ENCODE measurements around the gene PROCA1.
"Not testable (repeated sequence)": the region's sequence is repeated elsewhere in the genome, so short reads cannot be mapped to it uniquely, and the experiment has no call there.

Gene PROCA1

DNA sequence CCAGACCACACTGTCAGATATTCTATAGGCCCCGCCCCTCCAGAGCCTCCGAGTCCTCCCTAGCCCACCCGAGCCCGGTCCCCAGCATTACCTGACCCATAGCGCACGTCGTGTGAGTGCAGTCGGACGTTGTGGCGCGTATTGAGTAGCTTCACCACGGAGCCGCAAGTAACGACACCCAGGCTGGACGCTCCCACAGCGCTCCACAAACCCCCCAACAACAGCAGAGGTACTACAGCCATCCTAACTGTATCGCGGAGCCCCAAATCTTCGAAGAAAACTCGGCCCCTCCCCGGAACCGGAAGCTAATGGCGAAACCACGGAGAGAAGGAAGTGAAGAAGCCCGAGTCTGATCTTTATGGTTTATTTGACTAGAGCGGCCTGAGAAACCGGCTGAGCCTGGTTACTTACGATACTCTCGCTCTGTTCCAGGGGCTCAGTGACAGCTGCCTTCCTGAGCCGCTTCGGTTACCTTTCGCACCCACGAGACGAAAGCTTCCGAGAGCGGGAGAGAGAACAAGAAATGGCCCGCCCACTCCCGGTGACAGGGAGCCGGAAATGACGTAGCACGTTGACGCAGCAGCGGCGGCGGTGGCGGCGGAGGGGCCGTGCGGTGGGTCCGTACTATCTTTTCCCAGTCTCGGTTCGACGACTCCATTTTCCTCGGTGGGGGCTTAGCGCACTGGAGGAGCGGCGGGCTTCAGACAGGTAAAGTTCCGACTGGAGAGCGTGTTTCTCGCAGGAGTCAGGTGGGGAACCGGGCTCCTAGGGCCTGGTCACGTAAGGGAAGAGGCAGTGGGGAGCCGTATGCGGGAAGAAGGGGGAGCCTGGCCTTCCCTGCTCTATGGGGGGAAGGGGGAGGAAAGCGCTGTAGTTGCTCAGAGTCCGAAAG lies 49.8 kb downstream of the PROCA1 start, which contains the start of the genes SDF2 and SUPT6H:
TSS of gene SDF2 (minus strand) at position 272 of the 892 bp plus-strand sequence. CDS start at position 242, 30 bp downstream.
TSS of gene SUPT6H (plus strand) at position 571 of the 892 bp plus-strand sequence. CDS start 11,197 bp downstream, outside the sequence.
- Histone ChIP-seq H3K27ac (ENCODE audit: low read length) (peak within 1 kb of the TSS; percentile 93), H3K4me1 (ENCODE audit: low read length) (peaks cover 18% of the 10 kb centered on the region), H2AFZ (ENCODE audit: low read depth, low read length) (peak within 1 kb of the TSS; percentile 96), H3K9me3 (ENCODE audit: insufficient read depth, low read length) (no peaks in the 10 kb centered on the region), H3K4me2 (ENCODE audit: low read length) (peak within 1 kb of the TSS; percentile 93), H3K9ac (ENCODE audit: low read length) (peak within 1 kb of the TSS; percentile 91), H3K79me2 (ENCODE audit: low read length) (peaks cover 81% of the 10 kb centered on the region), H3K27me3 (ENCODE audit: low read depth, low read length) (no peaks in the 10 kb centered on the region), H3K4me3 (ENCODE audit: low read length) (peak within 1 kb of the TSS; percentile 90), H3K36me3 (replicated peaks; ENCODE audit: low read depth, low read length) (peaks cover 23% of the 10 kb centered on the region), H4K20me1 (ENCODE audit: insufficient read depth, low read length) (peaks cover 7% of the 10 kb centered on the region; the same call in 1 of the 2 replicates)
- TF ChIP-seq, protein P1, sequence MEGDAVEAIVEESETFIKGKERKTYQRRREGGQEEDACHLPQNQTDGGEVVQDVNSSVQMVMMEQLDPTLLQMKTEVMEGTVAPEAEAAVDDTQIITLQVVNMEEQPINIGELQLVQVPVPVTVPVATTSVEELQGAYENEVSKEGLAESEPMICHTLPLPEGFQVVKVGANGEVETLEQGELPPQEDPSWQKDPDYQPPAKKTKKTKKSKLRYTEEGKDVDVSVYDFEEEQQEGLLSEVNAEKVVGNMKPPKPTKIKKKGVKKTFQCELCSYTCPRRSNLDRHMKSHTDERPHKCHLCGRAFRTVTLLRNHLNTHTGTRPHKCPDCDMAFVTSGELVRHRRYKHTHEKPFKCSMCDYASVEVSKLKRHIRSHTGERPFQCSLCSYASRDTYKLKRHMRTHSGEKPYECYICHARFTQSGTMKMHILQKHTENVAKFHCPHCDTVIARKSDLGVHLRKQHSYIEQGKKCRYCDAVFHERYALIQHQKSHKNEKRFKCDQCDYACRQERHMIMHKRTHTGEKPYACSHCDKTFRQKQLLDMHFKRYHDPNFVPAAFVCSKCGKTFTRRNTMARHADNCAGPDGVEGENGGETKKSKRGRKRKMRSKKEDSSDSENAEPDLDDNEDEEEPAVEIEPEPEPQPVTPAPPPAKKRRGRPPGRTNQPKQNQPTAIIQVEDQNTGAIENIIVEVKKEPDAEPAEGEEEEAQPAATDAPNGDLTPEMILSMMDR (IDR thresholded peaks at IDR 0.05; ENCODE audit: low read depth, low read length) = no peak
- TF ChIP-seq EZH2phosphoT487 (IDR thresholded peaks at IDR 0.05; ENCODE audit: low read depth) = no peak

DNA sequence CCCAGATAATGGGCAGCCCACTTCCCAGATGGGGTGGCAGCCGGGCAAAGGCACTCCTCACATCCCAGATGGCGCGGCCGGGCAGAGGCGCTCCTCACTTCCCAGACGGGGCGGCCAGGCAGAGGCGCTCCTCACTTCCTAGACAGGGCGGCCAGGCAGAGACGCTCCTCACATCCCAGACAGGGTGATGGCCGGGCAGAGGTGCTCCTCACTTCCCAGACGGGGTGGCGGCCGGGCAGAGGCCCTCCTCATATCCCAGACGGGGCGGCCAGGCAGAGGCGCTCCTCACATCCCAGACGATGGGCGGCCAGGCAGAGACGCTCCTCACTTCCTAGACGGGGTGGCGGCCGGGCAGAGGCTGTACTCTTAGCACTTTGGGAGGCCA lies 52.2 kb downstream of the PROCA1 start:
- not testable (repeated sequence) for H3K4me2 ChIP-seq (ENCODE audit: low read length); H3K4me3 ChIP-seq (ENCODE audit: low read length); H4K20me1 ChIP-seq (ENCODE audit: insufficient read depth, low read length); H2AFZ ChIP-seq (ENCODE audit: low read depth, low read length); H3K27me3 ChIP-seq (ENCODE audit: low read depth, low read length); H3K27ac ChIP-seq (ENCODE audit: low read length); H3K9ac ChIP-seq (ENCODE audit: low read length); H3K9me3 ChIP-seq (ENCODE audit: insufficient read depth, low read length)
- Histone ChIP-seq H3K4me1 (ENCODE audit: low read length) (peaks cover 18% of the 10 kb centered on the region), H3K79me2 (ENCODE audit: low read length) (peaks cover 69% of the 10 kb centered on the region), H3K36me3 (replicated peaks; ENCODE audit: low read depth, low read length) (peaks cover 26% of the 10 kb centered on the region)

DNA sequence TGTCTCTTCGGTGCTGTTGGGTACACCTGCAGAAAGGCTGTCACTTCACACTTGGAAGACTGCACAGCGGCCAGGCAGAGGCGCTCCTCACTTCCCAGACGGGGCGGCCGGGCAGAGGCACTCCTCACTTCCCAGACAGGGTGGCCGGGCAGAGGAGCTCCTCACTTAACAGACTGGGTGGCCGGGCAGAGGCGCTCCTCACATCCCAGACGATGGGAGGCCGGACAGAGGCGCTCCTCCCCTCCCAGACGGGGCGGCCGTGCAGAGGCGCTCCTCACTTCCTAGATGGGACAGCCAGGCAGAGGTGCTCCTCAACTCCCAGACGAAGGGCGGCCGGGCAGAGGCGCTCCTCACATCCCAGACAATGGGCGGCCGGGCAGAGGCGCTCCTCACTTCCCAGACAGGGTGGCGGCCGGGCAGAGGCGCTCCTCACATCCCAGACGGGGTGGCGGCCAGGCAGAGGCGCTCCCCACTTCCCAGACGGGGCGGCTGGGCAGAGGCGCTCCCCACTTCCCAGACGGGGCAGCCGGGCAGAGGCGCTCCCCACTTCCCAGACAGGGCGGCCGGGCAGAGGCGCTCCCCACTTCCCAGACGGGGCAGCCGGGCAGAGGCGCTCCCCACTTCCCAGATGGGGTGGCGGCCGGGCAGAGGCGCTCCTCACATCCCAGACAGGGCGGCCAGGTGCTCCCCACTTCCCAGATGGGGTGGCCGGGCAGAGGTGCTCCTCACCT lies 52.8 kb downstream of the PROCA1 start:
- H2AFZ ChIP-seq (ENCODE audit: low read depth, low read length); H3K9me3 ChIP-seq (ENCODE audit: insufficient read depth, low read length); H4K20me1 ChIP-seq (ENCODE audit: insufficient read depth, low read length); H3K4me3 ChIP-seq (ENCODE audit: low read length); H3K27ac ChIP-seq (ENCODE audit: low read length); H3K4me2 ChIP-seq (ENCODE audit: low read length); H3K9ac ChIP-seq (ENCODE audit: low read length); H3K27me3 ChIP-seq (ENCODE audit: low read depth, low read length): not testable (repeated sequence)
- Histone ChIP-seq H3K79me2 (ENCODE audit: low read length) (peaks cover 63% of the 10 kb centered on the region), H3K4me1 (ENCODE audit: low read length) (peaks cover 18% of the 10 kb centered on the region), H3K36me3 (replicated peaks; ENCODE audit: low read depth, low read length) (peaks cover 25% of the 10 kb centered on the region)

DNA sequence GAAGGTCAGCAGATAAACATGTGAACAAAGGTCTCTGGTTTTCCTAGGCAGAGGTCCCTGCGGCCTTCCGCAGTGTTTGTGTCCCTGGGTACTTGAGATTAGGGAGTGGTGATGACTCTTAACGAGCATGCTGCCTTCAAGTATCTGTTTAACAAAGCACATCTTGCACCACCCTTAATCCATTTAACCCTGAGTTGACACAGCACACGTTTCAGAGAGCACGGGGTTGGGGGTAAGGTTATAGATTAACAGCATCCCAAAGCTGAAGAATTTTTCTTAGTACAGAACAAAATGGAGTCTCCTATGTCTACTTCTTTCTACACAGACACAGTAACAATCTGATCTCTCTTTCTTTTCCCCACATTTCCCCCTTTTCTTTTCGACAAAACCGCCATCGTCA lies 53.3 kb downstream of the PROCA1 start:
- not testable (repeated sequence) for H3K4me3 ChIP-seq (ENCODE audit: low read length); H4K20me1 ChIP-seq (ENCODE audit: insufficient read depth, low read length); H3K9me3 ChIP-seq (ENCODE audit: insufficient read depth, low read length); H3K27me3 ChIP-seq (ENCODE audit: low read depth, low read length); H3K9ac ChIP-seq (ENCODE audit: low read length); H3K4me2 ChIP-seq (ENCODE audit: low read length); H2AFZ ChIP-seq (ENCODE audit: low read depth, low read length); H3K27ac ChIP-seq (ENCODE audit: low read length)
- Histone ChIP-seq H3K36me3 (replicated peaks; ENCODE audit: low read depth, low read length) (peaks cover 23% of the 10 kb centered on the region), H3K79me2 (ENCODE audit: low read length) (peaks cover 57% of the 10 kb centered on the region), H3K4me1 (ENCODE audit: low read length) (peaks cover 15% of the 10 kb centered on the region)

DNA sequence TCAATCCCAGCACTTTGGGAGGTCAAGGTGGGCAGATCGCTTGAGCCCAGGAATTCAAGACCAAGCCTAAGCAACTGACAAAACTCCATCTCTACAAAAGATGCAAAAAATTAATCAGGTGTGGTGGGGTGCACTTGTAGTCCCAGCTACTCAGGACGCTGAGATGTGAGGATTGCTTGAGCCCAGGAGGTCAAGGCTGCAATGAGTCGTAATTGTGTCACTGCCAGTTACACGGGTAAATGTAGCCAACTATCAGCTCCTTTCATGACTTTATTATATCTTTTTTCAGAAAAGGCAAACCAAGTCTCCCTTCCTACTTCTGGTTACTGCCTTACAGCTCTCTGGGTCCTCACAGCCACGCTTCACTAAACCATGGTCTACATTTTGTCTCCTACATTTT lies 53.9 kb downstream of the PROCA1 start:
- Histone ChIP-seq H3K4me1 (ENCODE audit: low read length) (peaks cover 9% of the 10 kb centered on the region), H3K27ac (ENCODE audit: low read length) (no peak overlapping the region), H3K9ac (ENCODE audit: low read length) (no peak overlapping the region), H3K9me3 (ENCODE audit: insufficient read depth, low read length) (no peaks in the 10 kb centered on the region), H3K27me3 (ENCODE audit: low read depth, low read length) (no peaks in the 10 kb centered on the region), H3K4me3 (ENCODE audit: low read length) (no peak overlapping the region), H3K36me3 (replicated peaks; ENCODE audit: low read depth, low read length) (peaks cover 23% of the 10 kb centered on the region), H4K20me1 (ENCODE audit: insufficient read depth, low read length) (no peaks in the 10 kb centered on the region; the same call in 1 of the 2 replicates), H2AFZ (ENCODE audit: low read depth, low read length) (no peak overlapping the region), H3K79me2 (ENCODE audit: low read length) (peaks cover 56% of the 10 kb centered on the region), H3K4me2 (ENCODE audit: low read length) (no peak overlapping the region)
- TF ChIP-seq, protein P1 (IDR thresholded peaks at IDR 0.05; ENCODE audit: low read depth, low read length) = no peak
- TF ChIP-seq EZH2phosphoT487 (IDR thresholded peaks at IDR 0.05; ENCODE audit: low read depth) = no peak

Measured in OCI-LY3 (cell line).